ENCODE measurements around the gene TMED9.

- TF ChIP-seq, protein P1, sequence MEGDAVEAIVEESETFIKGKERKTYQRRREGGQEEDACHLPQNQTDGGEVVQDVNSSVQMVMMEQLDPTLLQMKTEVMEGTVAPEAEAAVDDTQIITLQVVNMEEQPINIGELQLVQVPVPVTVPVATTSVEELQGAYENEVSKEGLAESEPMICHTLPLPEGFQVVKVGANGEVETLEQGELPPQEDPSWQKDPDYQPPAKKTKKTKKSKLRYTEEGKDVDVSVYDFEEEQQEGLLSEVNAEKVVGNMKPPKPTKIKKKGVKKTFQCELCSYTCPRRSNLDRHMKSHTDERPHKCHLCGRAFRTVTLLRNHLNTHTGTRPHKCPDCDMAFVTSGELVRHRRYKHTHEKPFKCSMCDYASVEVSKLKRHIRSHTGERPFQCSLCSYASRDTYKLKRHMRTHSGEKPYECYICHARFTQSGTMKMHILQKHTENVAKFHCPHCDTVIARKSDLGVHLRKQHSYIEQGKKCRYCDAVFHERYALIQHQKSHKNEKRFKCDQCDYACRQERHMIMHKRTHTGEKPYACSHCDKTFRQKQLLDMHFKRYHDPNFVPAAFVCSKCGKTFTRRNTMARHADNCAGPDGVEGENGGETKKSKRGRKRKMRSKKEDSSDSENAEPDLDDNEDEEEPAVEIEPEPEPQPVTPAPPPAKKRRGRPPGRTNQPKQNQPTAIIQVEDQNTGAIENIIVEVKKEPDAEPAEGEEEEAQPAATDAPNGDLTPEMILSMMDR (IDR thresholded peaks at IDR 0.05): no peak
- TF ChIP-seq POLR2A (IDR thresholded peaks at IDR 0.05): no peak
These were observed 20.2 kb downstream of the TMED9 start for GRCh38 chr5:177612215-177612673.
